ENCODE results near the gene PHB1.

- TF ChIP-seq ZNF621 (tag by site-specific recombination; IDR thresholded peaks at IDR 0.05) (no peak), ZBTB7A (tag by site-specific recombination; IDR thresholded peaks at IDR 0.05; ENCODE audit: low read depth) (no peak), ZSCAN30 (tag by site-specific recombination; IDR thresholded peaks at IDR 0.05) (no peak), ZNF302 (tag by site-specific recombination; IDR thresholded peaks at IDR 0.05; ENCODE audit: low read depth) (no peak), GLI4 (tag by site-specific recombination; IDR thresholded peaks at IDR 0.05) (no peak), ZNF561 (tag by site-specific recombination; IDR thresholded peaks at IDR 0.05; ENCODE audit: borderline replicate concordance) (no peak)
- TF ChIP-seq, protein P1, sequence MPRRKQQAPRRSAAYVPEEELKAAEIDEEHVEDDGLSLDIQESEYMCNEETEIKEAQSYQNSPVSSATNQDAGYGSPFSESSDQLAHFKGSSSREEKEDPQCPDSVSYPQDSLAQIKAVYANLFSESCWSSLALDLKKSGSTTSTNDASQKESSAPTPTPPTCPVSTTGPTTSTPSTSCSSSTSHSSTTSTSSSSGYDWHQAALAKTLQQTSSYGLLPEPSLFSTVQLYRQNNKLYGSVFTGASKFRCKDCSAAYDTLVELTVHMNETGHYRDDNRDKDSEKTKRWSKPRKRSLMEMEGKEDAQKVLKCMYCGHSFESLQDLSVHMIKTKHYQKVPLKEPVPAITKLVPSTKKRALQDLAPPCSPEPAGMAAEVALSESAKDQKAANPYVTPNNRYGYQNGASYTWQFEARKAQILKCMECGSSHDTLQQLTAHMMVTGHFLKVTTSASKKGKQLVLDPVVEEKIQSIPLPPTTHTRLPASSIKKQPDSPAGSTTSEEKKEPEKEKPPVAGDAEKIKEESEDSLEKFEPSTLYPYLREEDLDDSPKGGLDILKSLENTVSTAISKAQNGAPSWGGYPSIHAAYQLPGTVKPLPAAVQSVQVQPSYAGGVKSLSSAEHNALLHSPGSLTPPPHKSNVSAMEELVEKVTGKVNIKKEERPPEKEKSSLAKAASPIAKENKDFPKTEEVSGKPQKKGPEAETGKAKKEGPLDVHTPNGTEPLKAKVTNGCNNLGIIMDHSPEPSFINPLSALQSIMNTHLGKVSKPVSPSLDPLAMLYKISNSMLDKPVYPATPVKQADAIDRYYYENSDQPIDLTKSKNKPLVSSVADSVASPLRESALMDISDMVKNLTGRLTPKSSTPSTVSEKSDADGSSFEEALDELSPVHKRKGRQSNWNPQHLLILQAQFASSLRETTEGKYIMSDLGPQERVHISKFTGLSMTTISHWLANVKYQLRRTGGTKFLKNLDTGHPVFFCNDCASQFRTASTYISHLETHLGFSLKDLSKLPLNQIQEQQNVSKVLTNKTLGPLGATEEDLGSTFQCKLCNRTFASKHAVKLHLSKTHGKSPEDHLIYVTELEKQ (tag by site-specific recombination; IDR thresholded peaks at IDR 0.05; ENCODE audit: borderline replicate concordance) = no peak
- TF ChIP-seq, protein P2, sequence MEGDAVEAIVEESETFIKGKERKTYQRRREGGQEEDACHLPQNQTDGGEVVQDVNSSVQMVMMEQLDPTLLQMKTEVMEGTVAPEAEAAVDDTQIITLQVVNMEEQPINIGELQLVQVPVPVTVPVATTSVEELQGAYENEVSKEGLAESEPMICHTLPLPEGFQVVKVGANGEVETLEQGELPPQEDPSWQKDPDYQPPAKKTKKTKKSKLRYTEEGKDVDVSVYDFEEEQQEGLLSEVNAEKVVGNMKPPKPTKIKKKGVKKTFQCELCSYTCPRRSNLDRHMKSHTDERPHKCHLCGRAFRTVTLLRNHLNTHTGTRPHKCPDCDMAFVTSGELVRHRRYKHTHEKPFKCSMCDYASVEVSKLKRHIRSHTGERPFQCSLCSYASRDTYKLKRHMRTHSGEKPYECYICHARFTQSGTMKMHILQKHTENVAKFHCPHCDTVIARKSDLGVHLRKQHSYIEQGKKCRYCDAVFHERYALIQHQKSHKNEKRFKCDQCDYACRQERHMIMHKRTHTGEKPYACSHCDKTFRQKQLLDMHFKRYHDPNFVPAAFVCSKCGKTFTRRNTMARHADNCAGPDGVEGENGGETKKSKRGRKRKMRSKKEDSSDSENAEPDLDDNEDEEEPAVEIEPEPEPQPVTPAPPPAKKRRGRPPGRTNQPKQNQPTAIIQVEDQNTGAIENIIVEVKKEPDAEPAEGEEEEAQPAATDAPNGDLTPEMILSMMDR (tag by site-specific recombination; IDR thresholded peaks at IDR 0.05) = no peak
Measured at GRCh38 chr17:49383060-49383459, 31.6 kb downstream of the PHB1 start.
